Neural cell (in vitro differentiated cells): Measurements from ENCODE around the gene PRR16. TPM values are rescaled to one million over a fixed set of nuclear protein-coding genes. Genes with fewer than 3 reads are reported as not detected.

Experiments used
- H2AFZ ChIP-seq: fragments of 200-600, 300-800 bp; sonication (generic), shearing (Covaris generic); 2 replicates; pipeline ENCODE4 v1.6.0; 2014; ENCODE audit warnings: low read depth, mild to moderate bottlenecking, antibody characterized with exemption, low read length, moderate library complexity
- H3F3A ChIP-seq: fragments of 200-600 bp; shearing (Covaris generic); 2 replicates; pipeline ENCODE4 v1.6.1; 2016; ENCODE audit warnings: mild to moderate bottlenecking, moderate library complexity, mixed read lengths, antibody characterized with exemption, low read length; ENCODE audit not compliant: insufficient read depth, poor library complexity, severe bottlenecking
- H3K27ac ChIP-seq: fragments of 200-600, 300-800 bp; sonication (generic), shearing (Covaris generic); 2 replicates; pipeline ENCODE4 v1.5.1; 2014; ENCODE audit warnings: mild to moderate bottlenecking, low read length, moderate library complexity
- H3K27me3 ChIP-seq: fragments of 300-800, 200-600 bp; sonication (generic), shearing (Covaris generic); 2 replicates; pipeline ENCODE4 v1.6.0; 2014; ENCODE audit warnings: mild to moderate bottlenecking, low read depth, low read length, moderate library complexity; ENCODE audit not compliant: insufficient read depth
- H3K36me3 ChIP-seq: fragments of 300-800, 200-600 bp; sonication (generic), shearing (Covaris generic); 2 replicates; pipeline ENCODE4 v1.5.1; 2014; ENCODE audit warnings: mild to moderate bottlenecking, antibody characterized with exemption, low read length, moderate library complexity; ENCODE audit not compliant: insufficient read depth
- H3K4me2 ChIP-seq: fragments of 300-800, 200-600 bp; sonication (generic), shearing (Covaris generic); 2 replicates; pipeline ENCODE4 v1.6.0; 2014; ENCODE audit warnings: mild to moderate bottlenecking, low read length
- H3K4me3 ChIP-seq: fragments of 300-800, 200-600 bp; sonication (generic), shearing (Covaris generic); 2 replicates; pipeline ENCODE4 v1.5.1; 2014; ENCODE audit warnings: mild to moderate bottlenecking, low read length, moderate library complexity
- H3K79me2 ChIP-seq: fragments of 200-600 bp; shearing (Covaris generic); replicated peaks from 2 replicates; pipeline ENCODE4 v1.6.0; 2014; ENCODE audit warnings: mild to moderate bottlenecking, low read length, moderate library complexity; ENCODE audit not compliant: insufficient read depth
- H3K9ac ChIP-seq: fragments of 300-800, 200-600 bp; sonication (generic), shearing (Covaris generic); 2 replicates; pipeline ENCODE4 v1.6.1; 2016; ENCODE audit warnings: mild to moderate bottlenecking, low read length, mixed read lengths
- H3K9me2 ChIP-seq: fragments of 200-600 bp; shearing (Covaris generic); 2 replicates; pipeline ENCODE4 v1.6.1; 2016; ENCODE audit warnings: mild to moderate bottlenecking, low read length, mixed read lengths; ENCODE audit not compliant: insufficient read depth
- H3K9me3 ChIP-seq: fragments of 200-600, 300-800 bp; sonication (generic), shearing (Covaris generic); 2 replicates; pipeline ENCODE4 v1.6.1; 2016; ENCODE audit warnings: mild to moderate bottlenecking, mixed run types, low read length, moderate library complexity, mixed read lengths
- H4K20me1 ChIP-seq: fragments of 200-600 bp; shearing (Covaris generic); 2 replicates; pipeline ENCODE4 v1.6.1; 2016; ENCODE audit warnings: mild to moderate bottlenecking, mixed run types; ENCODE audit not compliant: insufficient read depth
- EP300 ChIP-seq: fragments of 450-650 bp; conservative IDR thresholded peaks from 2 replicates; pipeline ENCODE4 v1.6.1; 2014; ENCODE audit warnings: antibody characterized with exemption, mild to moderate bottlenecking, moderate library complexity; ENCODE audit not compliant: poor library complexity, severe bottlenecking
- EZH2 ChIP-seq: fragments of 200-600, 300-800 bp; shearing (Covaris generic), sonication (generic); IDR thresholded peaks from 2 replicates; pipeline ENCODE4 v1.6.1; 2014; ENCODE audit warnings: antibody characterized with exemption, low read length, borderline replicate concordance, mild to moderate bottlenecking; ENCODE audit not compliant: insufficient read depth, poor library complexity, severe bottlenecking
- MXI1 ChIP-seq: fragments of 450-650 bp; conservative IDR thresholded peaks from 2 replicates; pipeline ENCODE4 v1.6.1; 2014; ENCODE audit warnings: antibody characterized with exemption, mild to moderate bottlenecking; ENCODE audit not compliant: poor library complexity, severe bottlenecking
- POLR2AphosphoS5 ChIP-seq: IDR thresholded peaks from 2 replicates; pipeline ENCODE4 v1.6.1; 2012
- RAD21 ChIP-seq: fragments of 450-650 bp; conservative IDR thresholded peaks from 2 replicates; pipeline ENCODE4 v1.6.1; 2014; ENCODE audit warnings: antibody characterized with exemption, mild to moderate bottlenecking, moderate library complexity
- SMC3 ChIP-seq: fragments of 450-650 bp; conservative IDR thresholded peaks from 2 replicates; pipeline ENCODE4 v1.6.1; 2014; ENCODE audit warnings: antibody characterized with exemption, mild to moderate bottlenecking, moderate library complexity; ENCODE audit not compliant: poor library complexity
- TAF1 ChIP-seq: IDR thresholded peaks from 2 replicates; pipeline ENCODE4 v1.6.1; 2012; ENCODE audit warnings: low read depth
- polyA plus RNA-seq: library from polyadenylated mRNA; depleted of rRNA; stranded (reverse); fragments of >200 nt; gene quantifications from 2 replicates; pipeline ENCODE4 v1.2.3, GENCODE V29; 2014
- TF ChIP-seq, protein P1 (sequence below): IDR thresholded peaks from 2 replicates; pipeline ENCODE4 v1.6.1; 2012; ENCODE audit warnings: borderline replicate concordance
- TF ChIP-seq, protein P2 (sequence below): fragments of 450-650 bp; IDR thresholded peaks from 2 replicates; pipeline ENCODE4 v1.5.1; 2014; ENCODE audit warnings: antibody characterized with exemption, mild to moderate bottlenecking, moderate library complexity; ENCODE audit not compliant: poor library complexity, severe bottlenecking

PRR16 gene
- polyA plus RNA-seq, 1 donor from 2014 or later, result 1.7 TPM

DNA sequence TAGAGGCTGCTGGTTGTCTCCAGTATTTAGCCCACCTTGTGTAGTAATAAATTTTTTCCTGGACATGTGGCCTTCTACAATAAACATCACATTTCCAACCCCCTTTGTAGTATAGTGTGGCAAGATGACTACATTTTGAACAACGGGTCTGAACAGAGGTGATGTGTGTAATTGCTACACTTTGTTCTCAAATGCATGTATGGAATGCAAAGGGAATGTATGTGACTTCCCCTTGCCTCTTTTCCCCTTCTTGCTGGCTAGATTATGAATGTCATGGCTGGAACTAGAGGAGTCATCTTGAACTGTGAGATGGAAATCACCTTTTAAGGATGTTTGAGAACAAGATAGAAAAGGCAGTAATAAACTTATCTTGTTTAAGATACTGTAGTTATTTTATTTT lies 54.5 kb downstream of the PRR16 start:
- Histone ChIP-seq H3K27ac (no peak overlapping the region), H3K27me3 (no peaks in the 10 kb centered on the region), H4K20me1 (no peaks in the 10 kb centered on the region), H3K36me3 (no peaks in the 10 kb centered on the region), H3K79me2 (no peaks in the 10 kb centered on the region), H3F3A (no peaks in the 10 kb centered on the region), H3K9ac (no peak overlapping the region), H3K4me2 (no peak overlapping the region), H3K9me2 (no peaks in the 10 kb centered on the region), H2AFZ (no peak overlapping the region), H3K4me3 (no peak overlapping the region), H3K9me3 (no peaks in the 10 kb centered on the region)
- no peak for TF ChIP-seq SMC3
- no peak for TF ChIP-seq EP300
- TF ChIP-seq EZH2, result no peak
- TF ChIP-seq, protein P1, sequence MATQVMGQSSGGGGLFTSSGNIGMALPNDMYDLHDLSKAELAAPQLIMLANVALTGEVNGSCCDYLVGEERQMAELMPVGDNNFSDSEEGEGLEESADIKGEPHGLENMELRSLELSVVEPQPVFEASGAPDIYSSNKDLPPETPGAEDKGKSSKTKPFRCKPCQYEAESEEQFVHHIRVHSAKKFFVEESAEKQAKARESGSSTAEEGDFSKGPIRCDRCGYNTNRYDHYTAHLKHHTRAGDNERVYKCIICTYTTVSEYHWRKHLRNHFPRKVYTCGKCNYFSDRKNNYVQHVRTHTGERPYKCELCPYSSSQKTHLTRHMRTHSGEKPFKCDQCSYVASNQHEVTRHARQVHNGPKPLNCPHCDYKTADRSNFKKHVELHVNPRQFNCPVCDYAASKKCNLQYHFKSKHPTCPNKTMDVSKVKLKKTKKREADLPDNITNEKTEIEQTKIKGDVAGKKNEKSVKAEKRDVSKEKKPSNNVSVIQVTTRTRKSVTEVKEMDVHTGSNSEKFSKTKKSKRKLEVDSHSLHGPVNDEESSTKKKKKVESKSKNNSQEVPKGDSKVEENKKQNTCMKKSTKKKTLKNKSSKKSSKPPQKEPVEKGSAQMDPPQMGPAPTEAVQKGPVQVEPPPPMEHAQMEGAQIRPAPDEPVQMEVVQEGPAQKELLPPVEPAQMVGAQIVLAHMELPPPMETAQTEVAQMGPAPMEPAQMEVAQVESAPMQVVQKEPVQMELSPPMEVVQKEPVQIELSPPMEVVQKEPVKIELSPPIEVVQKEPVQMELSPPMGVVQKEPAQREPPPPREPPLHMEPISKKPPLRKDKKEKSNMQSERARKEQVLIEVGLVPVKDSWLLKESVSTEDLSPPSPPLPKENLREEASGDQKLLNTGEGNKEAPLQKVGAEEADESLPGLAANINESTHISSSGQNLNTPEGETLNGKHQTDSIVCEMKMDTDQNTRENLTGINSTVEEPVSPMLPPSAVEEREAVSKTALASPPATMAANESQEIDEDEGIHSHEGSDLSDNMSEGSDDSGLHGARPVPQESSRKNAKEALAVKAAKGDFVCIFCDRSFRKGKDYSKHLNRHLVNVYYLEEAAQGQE, result no peak
- no peak for TF ChIP-seq RAD21
- TF ChIP-seq, protein P2, sequence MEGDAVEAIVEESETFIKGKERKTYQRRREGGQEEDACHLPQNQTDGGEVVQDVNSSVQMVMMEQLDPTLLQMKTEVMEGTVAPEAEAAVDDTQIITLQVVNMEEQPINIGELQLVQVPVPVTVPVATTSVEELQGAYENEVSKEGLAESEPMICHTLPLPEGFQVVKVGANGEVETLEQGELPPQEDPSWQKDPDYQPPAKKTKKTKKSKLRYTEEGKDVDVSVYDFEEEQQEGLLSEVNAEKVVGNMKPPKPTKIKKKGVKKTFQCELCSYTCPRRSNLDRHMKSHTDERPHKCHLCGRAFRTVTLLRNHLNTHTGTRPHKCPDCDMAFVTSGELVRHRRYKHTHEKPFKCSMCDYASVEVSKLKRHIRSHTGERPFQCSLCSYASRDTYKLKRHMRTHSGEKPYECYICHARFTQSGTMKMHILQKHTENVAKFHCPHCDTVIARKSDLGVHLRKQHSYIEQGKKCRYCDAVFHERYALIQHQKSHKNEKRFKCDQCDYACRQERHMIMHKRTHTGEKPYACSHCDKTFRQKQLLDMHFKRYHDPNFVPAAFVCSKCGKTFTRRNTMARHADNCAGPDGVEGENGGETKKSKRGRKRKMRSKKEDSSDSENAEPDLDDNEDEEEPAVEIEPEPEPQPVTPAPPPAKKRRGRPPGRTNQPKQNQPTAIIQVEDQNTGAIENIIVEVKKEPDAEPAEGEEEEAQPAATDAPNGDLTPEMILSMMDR, result no peak
- no peak for TF ChIP-seq MXI1
- TF ChIP-seq POLR2AphosphoS5, result no peak
- TF ChIP-seq TAF1, result no peak

DNA sequence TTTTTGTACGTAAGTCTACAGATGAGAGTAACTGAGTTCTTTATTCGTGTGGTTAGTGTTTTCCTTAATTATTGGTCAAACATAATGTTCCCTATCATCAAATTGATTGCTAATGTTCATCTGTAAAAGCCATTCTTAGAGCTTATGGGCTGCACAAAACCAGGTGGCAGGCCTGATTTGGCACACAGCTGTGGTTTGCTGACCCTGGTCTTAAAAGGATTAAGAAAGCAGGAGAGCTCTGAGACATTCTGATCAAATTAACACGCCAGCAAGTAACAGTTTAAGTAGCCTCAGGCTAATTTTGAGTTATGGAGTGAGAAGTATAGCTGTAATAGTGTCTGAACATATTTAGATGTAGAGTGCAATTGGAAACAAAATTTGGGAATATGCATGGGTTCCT lies 63.2 kb downstream of the PRR16 start:
- TF ChIP-seq POLR2AphosphoS5, result no peak
- TF ChIP-seq EP300, result no peak
- no peak for TF ChIP-seq TAF1
- no peaks in the 10 kb centered on the region for H3K9me3 ChIP-seq
- no peak overlapping the region for H3K27ac ChIP-seq
- H4K20me1 ChIP-seq, result no peaks in the 10 kb centered on the region
- no peak overlapping the region for H3K9ac ChIP-seq
- no peaks in the 10 kb centered on the region for H3K27me3 ChIP-seq
- no peaks in the 10 kb centered on the region for H3K79me2 ChIP-seq
- H3F3A ChIP-seq, result no peaks in the 10 kb centered on the region
- H2AFZ ChIP-seq, result no peak overlapping the region
- H3K4me3 ChIP-seq, result no peak overlapping the region
- H3K9me2 ChIP-seq, result no peaks in the 10 kb centered on the region
- H3K4me2 ChIP-seq, result no peak overlapping the region
- no peaks in the 10 kb centered on the region for H3K36me3 ChIP-seq

DNA sequence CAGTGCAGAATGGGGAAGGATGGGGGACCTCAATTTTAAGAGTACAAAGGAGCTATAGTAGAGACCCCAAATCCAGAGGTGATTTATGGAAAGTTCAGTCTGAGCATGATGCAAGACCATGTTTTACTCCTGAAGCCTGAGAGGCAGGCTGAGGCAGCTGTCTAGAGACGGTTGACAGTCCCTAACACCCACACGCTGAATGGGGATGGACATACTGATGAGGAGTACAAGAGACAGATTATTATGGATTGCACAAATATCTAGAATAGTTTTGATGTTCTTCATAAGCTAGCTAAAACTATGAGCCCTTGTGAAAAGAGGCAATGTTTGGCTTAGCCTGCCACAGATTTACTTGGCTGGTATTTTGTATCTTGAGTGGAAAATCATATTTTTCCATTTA lies 64.5 kb downstream of the PRR16 start:
- no peaks in the 10 kb centered on the region for H3K9me3 ChIP-seq
- H3K79me2 ChIP-seq, result no peaks in the 10 kb centered on the region
- H3K27ac ChIP-seq, result no peak overlapping the region
- H3K36me3 ChIP-seq, result no peaks in the 10 kb centered on the region
- no peak overlapping the region for H3K4me3 ChIP-seq
- no peak overlapping the region for H3K4me2 ChIP-seq
- H4K20me1 ChIP-seq, result no peaks in the 10 kb centered on the region
- H2AFZ ChIP-seq, result no peak overlapping the region
- TF ChIP-seq SMC3 (no peak), MXI1 (no peak), RAD21 (no peak), POLR2AphosphoS5 (no peak), TAF1 (no peak), EZH2 (no peak), EP300 (no peak)
- TF ChIP-seq, protein P2, result no peak
- TF ChIP-seq, protein P1, result no peak
- H3K9ac ChIP-seq, result no peak overlapping the region
- no peaks in the 10 kb centered on the region for H3K27me3 ChIP-seq
- H3K9me2 ChIP-seq, result no peaks in the 10 kb centered on the region
- no peaks in the 10 kb centered on the region for H3F3A ChIP-seq
